HG02763 (cell line): ENCODE data around the gene LTV1.
"Not testable (repeated sequence)": the region's sequence is repeated elsewhere in the genome, so short reads cannot be mapped to it uniquely, and the experiment has no call there.

Experiments used
- ATAC-seq: cut with Tn5 transposase; IDR thresholded peaks from one replicate; pipeline ENCODE4 v1.9.1; 2021; ENCODE audit warnings: mild to moderate bottlenecking, moderate library complexity; ENCODE audit not compliant: unreplicated experiment

The LTV1 gene, protein sequence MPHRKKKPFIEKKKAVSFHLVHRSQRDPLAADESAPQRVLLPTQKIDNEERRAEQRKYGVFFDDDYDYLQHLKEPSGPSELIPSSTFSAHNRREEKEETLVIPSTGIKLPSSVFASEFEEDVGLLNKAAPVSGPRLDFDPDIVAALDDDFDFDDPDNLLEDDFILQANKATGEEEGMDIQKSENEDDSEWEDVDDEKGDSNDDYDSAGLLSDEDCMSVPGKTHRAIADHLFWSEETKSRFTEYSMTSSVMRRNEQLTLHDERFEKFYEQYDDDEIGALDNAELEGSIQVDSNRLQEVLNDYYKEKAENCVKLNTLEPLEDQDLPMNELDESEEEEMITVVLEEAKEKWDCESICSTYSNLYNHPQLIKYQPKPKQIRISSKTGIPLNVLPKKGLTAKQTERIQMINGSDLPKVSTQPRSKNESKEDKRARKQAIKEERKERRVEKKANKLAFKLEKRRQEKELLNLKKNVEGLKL

DNA sequence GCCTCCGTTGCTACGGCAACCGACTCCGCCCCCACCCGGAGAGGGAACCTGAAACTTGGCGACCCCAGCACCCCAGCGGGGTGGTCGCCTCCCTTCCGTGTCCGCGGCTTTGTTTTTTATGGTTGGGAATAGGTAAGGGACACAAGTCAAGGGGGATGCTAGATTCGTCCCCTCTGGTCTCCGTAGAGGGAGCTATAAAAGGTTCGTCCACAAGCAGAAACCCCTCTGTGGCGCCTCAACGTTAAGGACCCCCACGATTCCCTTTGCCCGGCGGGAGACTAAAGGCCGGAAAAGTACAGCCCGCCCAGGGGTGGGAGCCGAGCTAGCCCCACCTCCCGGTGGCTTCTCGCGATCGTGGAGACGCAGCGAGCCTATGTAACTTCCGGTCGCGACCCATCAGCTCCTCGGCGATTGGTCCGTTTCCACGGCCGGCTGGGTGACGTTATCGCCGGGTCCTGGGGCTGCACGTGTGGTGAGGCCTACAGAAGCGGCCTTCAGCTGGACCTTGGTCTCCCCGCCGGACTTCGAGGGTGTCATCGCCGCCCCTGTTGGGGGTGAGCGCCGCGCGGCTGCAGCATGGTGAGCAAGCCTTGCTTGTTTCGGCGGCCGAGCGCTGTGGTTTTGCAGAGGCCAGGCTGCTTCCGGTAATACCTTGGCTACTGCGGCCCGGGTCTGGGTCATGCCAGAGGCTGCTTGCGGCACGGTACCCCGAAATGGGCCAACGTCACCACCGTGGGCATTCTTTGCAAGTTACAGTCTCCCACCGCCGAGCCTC is at the start of gene LTV1:
LTV1 (plus strand) TSS at position 437 of the 775 bp plus-strand sequence; CDS start at position 577, 140 bp downstream.
- peak; percentile 100 for ATAC-seq

DNA sequence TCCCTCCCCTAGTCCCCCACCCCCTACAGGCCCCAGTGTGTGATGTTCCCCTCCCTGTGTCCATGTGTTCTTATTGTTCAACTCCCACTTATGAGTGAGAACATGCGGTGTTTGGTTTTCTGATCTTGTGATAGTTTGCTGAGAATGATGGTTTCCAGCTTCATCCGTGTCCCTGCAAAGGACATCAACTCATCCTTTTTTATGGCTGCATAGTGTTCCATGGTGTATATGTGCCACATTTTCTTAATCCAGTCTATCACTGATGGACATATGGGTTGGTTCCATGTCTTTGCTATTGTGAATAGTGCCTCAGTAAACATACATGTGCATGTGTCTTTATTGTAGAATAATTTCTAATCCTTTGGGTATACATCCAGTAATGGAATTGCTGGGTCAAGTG is 46.6 kb upstream of the LTV1 start:
- not testable (repeated sequence) for ATAC-seq

DNA sequence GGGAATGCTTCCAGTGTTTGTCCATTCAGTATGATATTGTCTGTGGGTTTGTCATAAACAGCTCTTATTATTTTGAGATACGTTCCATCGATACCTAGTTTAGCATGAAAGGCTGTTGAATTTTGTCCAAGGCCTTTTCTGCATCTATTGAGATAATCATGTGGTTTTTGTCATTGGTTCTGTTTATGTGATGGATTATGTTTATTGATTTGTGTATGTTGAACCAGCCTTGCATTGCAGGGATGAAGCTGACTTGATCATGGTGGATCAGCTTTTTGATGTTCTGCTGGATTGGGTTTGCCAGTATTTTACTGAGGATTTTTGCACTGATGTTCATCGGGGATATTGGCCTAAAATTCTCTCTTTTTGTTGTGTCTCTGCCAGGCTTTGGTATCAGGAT is 44.7 kb upstream of the LTV1 start:
- ATAC-seq: not testable (repeated sequence)

DNA sequence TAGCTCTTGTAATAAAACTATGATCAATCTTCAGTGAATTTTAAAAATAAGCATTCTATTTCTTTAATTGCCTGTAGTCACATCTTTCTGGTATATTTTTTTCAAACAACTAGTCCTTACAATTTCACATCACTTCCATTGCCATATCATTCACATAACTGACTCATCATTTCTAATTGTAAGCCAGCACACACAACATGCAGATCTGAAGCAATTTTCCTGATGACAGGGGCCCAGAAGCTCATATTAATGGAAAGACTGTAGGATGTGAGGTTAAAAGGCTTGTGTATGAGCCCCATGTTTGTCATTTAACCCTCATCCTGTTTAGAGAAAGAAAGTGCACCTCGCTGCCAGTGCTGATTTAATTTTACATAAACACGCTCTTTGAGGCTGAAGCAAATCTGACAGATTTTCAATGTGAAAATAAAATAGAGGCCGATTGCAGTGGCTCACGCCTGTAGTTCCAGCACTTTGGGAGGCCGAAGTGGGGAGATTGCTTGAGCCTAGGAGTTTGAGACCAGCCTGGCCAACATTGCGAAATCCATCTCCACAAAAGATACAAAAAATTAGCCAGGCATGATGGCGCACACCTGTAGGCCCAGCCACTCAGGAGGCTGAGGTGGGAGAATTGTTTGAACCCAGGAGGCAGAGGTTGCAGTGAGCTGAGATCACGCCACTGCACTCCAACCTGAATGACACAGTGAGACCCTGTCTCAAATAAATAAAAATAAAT is 40.1 kb upstream of the LTV1 start:
- no peak for ATAC-seq

DNA sequence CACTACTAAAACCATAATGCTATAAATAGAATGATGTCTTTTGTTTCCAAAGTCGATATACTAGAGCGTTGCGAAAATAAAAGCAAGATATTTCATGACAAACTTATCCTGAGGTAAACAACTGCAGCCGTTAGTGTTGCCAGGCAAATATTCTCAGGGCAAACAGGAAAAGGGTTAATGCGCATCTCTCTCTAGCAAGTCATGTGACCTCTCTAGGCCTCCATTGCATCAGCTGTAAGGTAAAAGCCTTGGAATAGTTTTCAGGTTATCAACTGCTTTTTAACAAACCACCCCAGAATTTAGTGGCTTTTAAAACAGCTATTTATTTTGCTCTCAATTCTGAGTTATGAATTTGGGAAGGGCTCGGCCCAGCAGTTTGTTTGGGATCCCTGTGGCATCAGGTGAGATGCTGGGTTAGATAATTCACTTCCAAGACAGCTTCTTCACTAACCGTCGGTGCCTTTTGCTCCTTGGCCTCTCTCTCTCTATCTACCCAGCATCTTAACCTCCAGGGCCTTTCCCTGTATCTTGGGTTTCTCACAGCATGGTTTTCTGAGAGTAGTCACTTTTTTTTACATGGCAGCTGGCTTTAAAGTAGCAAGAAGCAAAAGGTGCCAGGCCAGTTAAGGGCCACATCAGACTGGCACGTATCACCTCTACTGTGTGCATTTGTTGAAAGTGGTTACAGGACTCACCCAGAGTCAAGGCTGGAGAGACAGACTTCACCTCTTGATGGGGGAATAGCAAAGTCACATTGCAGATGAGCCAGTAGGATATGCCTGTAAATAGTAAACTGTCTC is 39.2 kb upstream of the LTV1 start:
- ATAC-seq: no peak

DNA sequence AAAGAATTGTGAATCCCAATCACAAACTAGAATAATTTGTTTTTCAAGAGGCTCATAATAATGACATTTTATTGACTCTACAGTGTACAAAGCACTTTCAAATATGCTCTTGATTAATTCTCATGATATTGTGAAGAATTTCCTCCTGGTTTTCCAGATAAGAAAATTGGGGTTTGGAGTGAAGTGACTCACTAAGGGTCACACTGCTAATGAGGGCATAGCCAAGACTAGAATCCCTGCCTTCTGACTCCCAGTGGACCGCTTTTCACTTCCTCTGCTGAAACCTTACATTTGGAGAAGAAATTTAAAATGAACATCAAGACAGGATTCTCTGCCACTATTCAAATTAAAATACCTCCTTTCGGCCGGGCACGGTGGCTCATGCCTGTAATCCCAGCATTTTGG is 38.3 kb upstream of the LTV1 start:
- no peak for ATAC-seq

DNA sequence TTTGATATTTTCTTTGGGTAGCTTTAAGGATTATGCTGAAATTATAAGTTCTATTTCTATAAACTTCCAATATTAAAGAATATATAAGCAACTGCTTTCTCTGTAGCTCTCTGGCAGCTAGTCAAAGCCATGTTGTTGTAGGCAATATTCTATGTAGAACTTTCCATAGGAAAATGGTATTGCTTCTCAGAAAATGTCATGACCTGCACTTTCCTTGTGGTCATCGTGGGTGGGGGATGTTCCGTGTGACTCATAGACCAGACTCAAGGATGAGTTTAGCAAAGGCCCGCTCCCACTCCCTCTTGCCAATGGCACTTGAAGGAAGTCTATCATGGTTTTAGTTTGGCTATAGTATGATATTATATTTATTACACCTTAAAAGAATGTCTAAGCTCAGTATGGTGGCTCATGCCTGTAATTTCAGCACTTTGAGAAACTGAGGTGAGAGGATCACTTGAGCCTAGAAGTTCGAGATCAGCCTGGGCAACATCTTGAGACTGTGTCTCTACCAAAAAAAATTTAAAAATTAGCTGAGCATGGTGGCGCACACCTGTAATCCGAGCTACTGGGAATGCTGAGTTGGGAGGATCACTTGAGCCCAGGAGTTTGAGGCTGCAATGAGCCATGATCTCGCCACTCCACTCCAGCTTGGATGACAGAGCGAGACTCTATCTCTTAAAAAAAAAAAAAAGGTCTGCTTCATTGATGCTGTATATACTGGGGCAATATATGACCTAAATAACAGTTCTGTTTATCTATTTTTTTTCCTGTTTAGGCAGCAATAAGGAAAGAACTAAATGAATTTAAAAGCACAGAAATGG is 36.6 kb upstream of the LTV1 start:
- no peak for ATAC-seq

DNA sequence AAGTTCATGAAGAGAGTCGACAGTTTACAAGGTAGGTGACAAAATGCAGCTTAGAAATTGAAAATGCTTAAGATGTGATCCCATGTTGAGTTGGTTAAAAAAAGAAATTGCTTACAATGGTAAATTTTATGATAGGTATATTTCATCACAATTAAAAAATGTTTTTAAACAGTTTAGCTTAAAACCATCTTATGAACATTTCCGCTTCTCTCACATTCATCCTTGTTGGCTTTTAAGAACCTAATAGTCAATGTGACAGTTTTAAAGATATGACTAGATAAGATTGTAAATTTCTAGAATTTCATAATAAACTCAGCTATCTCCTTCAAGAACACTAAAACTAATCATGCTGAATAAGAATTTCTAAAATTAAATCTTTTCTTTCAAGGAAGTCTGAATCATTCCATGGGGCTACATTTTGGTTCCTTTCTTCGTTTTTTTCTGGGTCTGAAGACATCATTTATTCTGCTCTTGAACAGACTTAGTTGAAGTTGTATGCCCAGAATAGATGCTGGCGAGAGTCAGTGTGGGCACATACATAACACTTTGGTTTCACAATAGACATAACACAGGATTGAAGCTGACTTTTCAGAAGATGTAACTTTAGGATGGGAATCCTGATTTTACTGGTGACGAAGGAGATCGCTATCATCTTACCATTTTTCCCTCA is 35.9 kb upstream of the LTV1 start:
- ATAC-seq: no peak

DNA sequence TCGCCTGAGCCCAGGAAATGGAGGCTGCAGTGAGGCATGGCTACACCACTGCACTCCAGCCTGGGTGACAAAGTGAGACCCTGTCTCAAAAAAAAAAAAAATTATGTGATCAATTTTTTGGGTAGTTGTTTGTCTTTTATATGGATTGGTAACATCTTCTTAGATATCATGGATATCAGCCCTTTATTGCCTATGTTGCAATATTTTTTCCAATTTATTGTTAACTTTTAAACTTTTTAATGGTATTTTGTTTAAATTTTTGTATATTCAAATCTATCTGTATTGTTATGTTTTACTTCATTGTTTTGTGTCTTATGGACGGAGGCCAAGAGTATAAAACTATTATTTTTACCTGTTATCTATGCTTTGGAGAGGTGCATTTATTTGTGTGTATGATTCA is 32.4 kb upstream of the LTV1 start:
- ATAC-seq: no peak

DNA sequence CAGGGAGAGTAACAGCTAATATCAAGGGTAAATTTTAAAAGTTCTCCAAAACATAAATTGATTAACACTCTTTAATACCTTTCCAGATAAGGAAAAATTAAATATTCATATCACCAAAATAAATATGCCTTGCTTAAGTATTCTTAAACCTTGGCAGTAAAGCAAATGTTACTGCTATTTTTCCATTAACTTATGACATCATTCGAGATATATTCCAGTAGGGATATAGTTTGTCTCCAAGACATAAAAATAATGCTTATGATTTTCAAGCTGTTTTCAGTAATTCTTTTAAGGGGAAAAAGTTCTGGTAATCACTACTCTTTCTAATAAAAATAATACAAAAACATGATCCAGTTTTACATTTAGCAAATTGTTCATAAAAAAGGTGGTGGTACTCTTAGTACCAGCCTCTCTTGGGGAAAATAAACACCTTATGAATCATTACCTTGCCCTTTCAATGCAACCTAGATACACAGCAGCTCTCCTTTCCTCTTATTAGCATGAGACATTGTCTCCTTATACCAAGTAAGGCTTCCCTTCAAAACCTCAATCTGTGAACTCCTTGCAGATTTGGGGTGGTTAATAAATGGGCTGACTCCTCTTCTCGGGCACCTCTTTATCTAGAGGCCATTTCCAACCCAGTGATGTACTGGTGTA is 31.5 kb upstream of the LTV1 start:
- no peak for ATAC-seq

DNA sequence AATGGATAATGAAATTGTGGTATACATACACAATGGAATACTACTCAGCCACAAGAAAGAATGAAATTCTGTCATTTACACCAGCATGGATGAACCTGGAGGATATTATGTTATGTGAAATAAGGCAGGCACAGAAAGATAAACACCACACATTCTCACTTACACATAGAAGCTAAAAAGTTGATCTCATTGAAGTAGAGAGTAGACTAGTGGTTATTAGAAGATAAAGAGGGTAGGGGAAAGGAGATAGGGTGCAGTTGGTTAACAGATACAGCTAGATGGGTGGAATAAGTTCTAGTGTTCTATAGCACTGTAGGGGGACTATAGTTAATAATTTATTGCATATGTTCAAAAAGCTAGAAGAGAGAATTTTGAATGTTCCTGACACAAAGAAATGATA is 25.5 kb upstream of the LTV1 start:
- no peak for ATAC-seq

DNA sequence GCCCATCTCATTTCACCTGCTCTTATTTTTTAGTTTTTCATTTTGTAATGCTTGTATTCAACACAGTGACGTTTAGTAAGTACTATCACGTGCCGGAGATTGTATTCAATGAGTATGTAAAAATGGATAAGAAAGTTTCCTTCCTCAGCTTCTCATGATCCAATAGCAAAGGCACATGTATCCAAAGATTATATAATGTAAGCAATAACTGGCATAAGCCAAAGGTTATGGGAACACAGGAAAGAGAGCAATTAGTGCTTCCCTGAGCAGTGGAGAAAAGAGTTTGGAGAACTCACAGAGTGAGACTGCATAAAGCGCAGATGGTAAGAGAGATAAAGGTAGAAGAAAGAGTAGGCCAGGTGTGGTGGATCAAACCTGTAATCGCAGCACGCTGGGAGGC is 21.8 kb upstream of the LTV1 start:
- ATAC-seq: no peak

DNA sequence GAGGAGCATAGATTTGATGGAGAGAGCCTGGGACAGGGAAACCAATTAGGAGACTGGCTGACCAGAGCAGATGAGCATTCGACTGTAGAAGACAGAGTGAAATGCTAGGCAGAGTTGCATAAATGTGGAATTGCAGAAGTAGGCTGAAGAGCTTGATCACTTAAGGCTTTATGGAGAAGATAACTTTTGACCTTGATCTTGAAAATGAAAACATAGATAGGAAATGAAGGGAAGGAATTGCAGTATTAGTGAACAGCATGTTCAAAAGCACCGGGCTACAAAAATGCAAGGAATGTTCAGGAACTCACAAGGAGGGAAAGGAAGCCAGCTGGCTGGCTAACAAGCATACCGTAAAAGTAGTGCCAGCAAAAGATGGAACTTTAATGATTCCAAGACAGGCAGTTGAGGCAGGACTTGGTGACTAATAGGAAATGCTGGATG is 20.5 kb upstream of the LTV1 start:
- ATAC-seq: no peak

DNA sequence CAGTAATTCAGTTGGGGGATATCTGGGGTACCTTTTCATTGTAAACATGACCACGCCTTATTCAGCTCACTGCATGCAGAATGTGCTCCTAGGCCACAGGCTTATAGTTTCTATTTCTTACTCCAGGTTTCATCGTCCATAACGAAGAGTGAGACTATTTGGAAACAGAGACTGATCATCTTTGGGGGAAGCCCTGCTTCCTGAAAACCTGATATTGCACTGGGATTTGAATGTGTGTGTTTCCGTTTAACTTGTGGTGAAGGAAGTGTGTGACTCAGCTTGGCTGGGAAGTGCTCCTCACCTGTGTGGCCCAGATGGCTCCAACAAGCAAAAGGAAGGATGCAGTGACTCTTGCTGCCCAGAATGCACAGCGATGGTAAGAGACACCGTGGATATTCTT is 19.6 kb upstream of the LTV1 start:
- ATAC-seq: no peak

DNA sequence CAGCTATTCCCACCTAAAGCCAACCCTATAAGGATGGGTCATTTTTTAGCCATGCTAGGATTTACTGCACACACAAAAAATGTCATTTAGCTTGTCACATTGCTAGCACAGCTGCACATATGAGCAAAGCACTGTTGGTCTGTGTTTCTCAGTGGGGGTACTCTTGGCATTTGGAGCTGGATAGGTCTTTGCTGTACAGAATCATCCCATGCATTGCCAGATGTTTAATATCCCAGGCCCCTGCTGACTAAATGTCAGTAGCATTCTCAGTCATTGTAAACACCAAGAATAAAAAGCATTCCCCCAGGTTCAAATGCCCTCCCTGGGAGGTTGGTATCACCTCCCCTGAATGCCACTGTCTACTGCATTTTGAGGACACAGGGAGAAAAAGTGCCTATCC is 14.6 kb upstream of the LTV1 start:
- ATAC-seq: no peak

DNA sequence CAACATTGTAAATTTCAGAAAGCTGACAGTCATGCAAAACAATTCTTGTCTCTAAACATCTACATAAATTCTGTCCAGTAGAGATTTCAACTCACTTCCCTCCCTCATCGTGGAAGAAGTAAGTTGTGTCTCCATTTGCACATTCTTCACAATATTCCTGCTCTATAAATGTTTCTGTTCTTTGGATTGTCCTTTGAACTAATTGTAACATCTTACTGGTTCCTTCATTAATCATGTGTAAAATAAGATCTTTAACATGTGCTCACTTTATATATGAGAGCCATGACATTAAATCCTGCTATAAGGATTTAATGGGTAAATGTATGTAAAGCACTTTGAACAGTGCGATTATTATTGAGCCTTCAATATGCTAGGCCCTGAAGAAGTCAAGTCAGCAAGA is 7.0 kb upstream of the LTV1 start:
- no peak for ATAC-seq

DNA sequence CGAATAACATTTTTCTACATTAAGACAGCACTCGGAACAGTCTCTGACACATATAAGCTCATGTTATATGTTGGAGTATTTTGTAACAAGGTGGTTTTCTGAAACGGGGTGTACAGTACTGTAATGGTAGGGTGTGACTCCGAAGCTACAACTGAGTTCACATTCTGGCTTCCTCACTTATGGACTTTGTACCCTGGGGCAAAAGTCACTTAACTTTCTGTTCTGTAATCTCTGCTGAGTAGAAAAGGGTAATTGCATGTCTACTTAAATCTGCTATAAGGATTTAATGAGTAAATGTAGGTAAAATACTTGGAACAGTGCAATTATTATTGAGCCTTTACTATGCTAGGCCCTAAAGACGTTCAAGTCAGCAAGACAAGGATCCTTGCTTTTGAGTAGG is 4.7 kb upstream of the LTV1 start:
- no peak for ATAC-seq

DNA sequence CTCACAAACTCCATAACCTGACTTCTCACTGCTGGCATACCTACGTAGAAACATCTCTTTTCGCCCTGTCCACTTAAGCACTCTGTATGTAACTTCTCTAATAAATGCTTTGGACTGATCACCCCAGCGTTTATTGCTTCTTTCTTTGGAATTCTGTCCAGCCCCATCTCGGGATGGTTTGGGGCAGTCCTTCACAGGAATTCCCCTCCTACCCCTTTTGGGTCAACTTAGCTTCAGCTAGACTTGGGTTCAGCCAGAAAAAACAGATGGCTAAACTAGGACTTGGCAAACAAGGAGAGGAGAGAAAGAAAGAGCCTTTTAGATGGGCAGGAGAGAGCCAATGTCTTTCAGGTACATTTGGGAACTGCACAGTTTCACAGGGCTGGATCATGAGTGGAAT is 3.9 kb upstream of the LTV1 start:
- ATAC-seq: no peak
